Measurements from ENCODE around the gene PRR15L. TPM values are rescaled to one million over a fixed set of nuclear protein-coding genes. Genes with fewer than 3 reads are reported as not detected.

Gene PRR15L
- total RNA-seq, 3 donors from 2014 or later, result 0.14 to 0.29 TPM; not detected in 1

Other genes starting within 250 kb of the PRR15L start
- gene TBX21, start 224.6 kb downstream of the PRR15L start, total RNA-seq, result 100 to 1,000 TPM in 2 of 3 donors, 10 to 100 TPM in 1; 77.8 to 111 (median 101) TPM
- 1 to 10 TPM; 8.1 to 9.3 (median 9.0) TPM for gene OSBPL7, start 136.1 kb downstream of the PRR15L start, total RNA-seq
- gene MRPL10, start 126.3 kb downstream of the PRR15L start, total RNA-seq, result 10 to 100 TPM; 56.6 to 62.1 (median 58.6) TPM
- gene LRRC46, start 126.2 kb downstream of the PRR15L start, total RNA-seq, result under 1 TPM; 0.27 to 0.63 (median 0.29) TPM
- 10 to 100 TPM; 13.9 to 15.6 (median 14.5) TPM for gene SCRN2, start 116.6 kb downstream of the PRR15L start, total RNA-seq
- gene SP6, start 106.7 kb downstream of the PRR15L start, total RNA-seq, result under 1 TPM; 0.05 to 0.08 (median 0.05) TPM
- gene SP2, start 61.6 kb downstream of the PRR15L start, total RNA-seq, result 10 to 100 TPM; 20.9 to 25.6 (median 23.1) TPM
- gene PNPO, start 16.3 kb downstream of the PRR15L start, total RNA-seq, result 10 to 100 TPM; 82.8 to 83.5 (median 83.2) TPM
- 100 to 1,000 TPM; 145 to 159 (median 156) TPM for gene CDK5RAP3, start 13.2 kb upstream of the PRR15L start, total RNA-seq
- 1 to 10 TPM; 2.6 to 3.9 (median 3.2) TPM for gene COPZ2, start 79.9 kb upstream of the PRR15L start, total RNA-seq
- 100 to 1,000 TPM in 2 of 3 donors, 10 to 100 TPM in 1; 93.1 to 123 (median 109) TPM for gene NFE2L1, start 90.5 kb upstream of the PRR15L start, total RNA-seq
- 10 to 100 TPM; 53.2 to 64.4 (median 60.8) TPM for gene CBX1, start 143.6 kb upstream of the PRR15L start, total RNA-seq
- gene SNX11, start 149.9 kb upstream of the PRR15L start, total RNA-seq, result 10 to 100 TPM; 30.5 to 41.9 (median 30.9) TPM